ENCODE results near the gene LSM4. TPM values are rescaled to one million over a fixed set of nuclear protein-coding genes. Genes with fewer than 3 reads are reported as not detected.

LSM4 gene
- total and polyA plus RNA-seq, 2 of the 13 experiments (the other 11 are each of a cell fraction or from before 2014, with no cell fraction given), result 65.8 to 166 TPM

DNA sequence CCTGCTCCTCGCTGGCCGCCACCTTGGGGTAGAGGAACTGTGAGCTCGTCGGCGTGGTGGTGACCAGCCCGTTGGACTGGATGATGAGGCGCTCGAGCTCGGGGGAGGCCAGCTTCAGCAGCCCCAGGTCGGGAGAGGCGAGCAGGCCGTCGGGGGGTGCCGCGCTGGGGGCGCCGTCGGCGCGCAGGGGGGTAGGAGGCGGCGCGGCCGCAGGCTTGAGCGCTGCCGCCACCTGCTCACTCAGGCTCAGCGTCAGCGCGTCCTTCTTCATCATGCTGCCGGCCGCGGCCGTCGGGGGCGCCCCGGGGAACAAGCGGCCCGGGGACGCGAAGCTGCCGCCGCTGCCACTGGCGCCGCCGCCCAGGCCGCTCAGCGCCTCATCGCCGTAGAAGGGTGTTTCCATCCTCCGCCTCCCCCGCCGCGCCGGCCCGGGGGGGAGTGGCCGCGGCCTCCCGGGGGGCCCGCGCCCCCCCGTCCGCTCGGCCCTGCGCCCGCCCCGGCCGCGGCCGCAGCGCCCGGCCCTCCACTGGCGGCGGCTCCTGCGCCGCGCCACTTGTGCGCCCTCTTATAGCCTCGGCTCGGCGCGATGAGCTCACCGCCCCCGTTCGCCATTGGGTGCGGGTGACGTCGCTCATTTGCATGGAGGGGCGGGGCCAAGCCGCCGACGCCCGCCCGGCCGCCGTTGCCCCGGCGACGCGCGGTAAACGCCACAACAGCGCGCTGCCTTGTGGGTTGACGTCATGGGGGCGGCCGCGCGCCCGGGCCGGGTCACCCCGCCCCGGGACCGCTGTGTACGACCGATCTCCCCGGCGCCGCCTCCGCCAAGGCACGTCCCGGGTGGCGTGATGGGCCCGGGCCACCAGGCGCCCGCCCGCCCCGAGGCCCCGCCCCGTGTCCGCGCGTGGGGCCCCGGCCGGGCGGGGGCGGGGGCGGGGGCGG lies 41.5 kb downstream of the LSM4 start, which contains the start of gene JUND (continued):
- TF ChIP-seq, protein P1, sequence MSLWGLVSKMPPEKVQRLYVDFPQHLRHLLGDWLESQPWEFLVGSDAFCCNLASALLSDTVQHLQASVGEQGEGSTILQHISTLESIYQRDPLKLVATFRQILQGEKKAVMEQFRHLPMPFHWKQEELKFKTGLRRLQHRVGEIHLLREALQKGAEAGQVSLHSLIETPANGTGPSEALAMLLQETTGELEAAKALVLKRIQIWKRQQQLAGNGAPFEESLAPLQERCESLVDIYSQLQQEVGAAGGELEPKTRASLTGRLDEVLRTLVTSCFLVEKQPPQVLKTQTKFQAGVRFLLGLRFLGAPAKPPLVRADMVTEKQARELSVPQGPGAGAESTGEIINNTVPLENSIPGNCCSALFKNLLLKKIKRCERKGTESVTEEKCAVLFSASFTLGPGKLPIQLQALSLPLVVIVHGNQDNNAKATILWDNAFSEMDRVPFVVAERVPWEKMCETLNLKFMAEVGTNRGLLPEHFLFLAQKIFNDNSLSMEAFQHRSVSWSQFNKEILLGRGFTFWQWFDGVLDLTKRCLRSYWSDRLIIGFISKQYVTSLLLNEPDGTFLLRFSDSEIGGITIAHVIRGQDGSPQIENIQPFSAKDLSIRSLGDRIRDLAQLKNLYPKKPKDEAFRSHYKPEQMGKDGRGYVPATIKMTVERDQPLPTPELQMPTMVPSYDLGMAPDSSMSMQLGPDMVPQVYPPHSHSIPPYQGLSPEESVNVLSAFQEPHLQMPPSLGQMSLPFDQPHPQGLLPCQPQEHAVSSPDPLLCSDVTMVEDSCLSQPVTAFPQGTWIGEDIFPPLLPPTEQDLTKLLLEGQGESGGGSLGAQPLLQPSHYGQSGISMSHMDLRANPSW (CRISPR knock-in tag; IDR thresholded peaks at IDR 0.05; ENCODE audit: borderline replicate concordance), result no peak; the same call in 1 of the 2 replicates
- no peak for TF ChIP-seq GZF1 (CRISPR knock-in tag; IDR thresholded peaks at IDR 0.05)
- TF ChIP-seq ZNF260 (CRISPR knock-in tag; IDR thresholded peaks at IDR 0.05; ENCODE audit: borderline replicate concordance, low read depth), result no peak
- TF ChIP-seq, protein P2, sequence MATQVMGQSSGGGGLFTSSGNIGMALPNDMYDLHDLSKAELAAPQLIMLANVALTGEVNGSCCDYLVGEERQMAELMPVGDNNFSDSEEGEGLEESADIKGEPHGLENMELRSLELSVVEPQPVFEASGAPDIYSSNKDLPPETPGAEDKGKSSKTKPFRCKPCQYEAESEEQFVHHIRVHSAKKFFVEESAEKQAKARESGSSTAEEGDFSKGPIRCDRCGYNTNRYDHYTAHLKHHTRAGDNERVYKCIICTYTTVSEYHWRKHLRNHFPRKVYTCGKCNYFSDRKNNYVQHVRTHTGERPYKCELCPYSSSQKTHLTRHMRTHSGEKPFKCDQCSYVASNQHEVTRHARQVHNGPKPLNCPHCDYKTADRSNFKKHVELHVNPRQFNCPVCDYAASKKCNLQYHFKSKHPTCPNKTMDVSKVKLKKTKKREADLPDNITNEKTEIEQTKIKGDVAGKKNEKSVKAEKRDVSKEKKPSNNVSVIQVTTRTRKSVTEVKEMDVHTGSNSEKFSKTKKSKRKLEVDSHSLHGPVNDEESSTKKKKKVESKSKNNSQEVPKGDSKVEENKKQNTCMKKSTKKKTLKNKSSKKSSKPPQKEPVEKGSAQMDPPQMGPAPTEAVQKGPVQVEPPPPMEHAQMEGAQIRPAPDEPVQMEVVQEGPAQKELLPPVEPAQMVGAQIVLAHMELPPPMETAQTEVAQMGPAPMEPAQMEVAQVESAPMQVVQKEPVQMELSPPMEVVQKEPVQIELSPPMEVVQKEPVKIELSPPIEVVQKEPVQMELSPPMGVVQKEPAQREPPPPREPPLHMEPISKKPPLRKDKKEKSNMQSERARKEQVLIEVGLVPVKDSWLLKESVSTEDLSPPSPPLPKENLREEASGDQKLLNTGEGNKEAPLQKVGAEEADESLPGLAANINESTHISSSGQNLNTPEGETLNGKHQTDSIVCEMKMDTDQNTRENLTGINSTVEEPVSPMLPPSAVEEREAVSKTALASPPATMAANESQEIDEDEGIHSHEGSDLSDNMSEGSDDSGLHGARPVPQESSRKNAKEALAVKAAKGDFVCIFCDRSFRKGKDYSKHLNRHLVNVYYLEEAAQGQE (IDR thresholded peaks at IDR 0.05; ENCODE audit: borderline replicate concordance in 1 of 2, low read depth in 1 of 2, low read length in 2 of 2), result no peak
- peak; percentile 43; the same call in 1 of the 2 replicates for TF ChIP-seq GLI4 (CRISPR knock-in tag; IDR thresholded peaks at IDR 0.05; ENCODE audit: borderline replicate concordance)
- TF ChIP-seq RFX5 (IDR thresholded peaks at IDR 0.05; ENCODE audit: low read depth, low read length), result peak; percentile 47; the same call in 1 of the 2 replicates
- 0 out of 2 replicates have a peak, but pooled peaks have one; percentile 26 for TF ChIP-seq POLR2AphosphoS2 (IDR thresholded peaks at IDR 0.05; ENCODE audit: low read depth, low read length)
- TF ChIP-seq, protein P3, sequence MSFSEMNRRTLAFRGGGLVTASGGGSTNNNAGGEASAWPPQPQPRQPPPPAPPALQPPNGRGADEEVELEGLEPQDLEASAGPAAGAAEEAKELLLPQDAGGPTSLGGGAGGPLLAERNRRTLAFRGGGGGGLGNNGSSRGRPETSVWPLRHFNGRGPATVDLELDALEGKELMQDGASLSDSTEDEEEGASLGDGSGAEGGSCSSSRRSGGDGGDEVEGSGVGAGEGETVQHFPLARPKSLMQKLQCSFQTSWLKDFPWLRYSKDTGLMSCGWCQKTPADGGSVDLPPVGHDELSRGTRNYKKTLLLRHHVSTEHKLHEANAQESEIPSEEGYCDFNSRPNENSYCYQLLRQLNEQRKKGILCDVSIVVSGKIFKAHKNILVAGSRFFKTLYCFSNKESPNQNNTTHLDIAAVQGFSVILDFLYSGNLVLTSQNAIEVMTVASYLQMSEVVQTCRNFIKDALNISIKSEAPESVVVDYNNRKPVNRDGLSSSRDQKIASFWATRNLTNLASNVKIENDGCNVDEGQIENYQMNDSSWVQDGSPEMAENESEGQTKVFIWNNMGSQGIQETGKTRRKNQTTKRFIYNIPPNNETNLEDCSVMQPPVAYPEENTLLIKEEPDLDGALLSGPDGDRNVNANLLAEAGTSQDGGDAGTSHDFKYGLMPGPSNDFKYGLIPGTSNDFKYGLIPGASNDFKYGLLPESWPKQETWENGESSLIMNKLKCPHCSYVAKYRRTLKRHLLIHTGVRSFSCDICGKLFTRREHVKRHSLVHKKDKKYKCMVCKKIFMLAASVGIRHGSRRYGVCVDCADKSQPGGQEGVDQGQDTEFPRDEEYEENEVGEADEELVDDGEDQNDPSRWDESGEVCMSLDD (CRISPR knock-in tag; IDR thresholded peaks at IDR 0.05; ENCODE audit: borderline replicate concordance), result no peak
- peak; percentile 72; the same call in 1 of the 2 replicates for TF ChIP-seq SIN3A (IDR thresholded peaks at IDR 0.05; ENCODE audit: borderline replicate concordance, low read depth, low read length)
- TF ChIP-seq, protein P4, sequence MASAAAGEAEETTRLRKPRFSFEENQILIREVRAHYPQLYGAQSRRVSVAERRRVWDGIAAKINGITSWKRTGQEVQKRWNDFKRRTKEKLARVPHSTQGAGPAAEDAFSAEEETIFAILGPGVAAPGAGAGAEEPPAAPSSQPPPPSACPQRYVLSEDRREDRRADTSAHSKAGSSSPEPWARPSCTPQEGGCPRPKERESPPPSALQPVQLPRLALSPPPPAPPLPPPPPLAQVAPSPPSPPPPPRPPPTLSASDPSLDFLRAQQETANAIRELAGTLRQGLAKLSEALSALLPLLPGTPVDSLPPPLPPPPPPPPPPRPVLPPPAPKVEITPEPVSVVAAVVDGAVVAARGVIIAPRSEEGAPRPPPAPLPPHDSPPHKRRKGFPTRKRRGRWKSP (CRISPR knock-in tag; IDR thresholded peaks at IDR 0.05), result no peak
- TF ChIP-seq, protein P5, sequence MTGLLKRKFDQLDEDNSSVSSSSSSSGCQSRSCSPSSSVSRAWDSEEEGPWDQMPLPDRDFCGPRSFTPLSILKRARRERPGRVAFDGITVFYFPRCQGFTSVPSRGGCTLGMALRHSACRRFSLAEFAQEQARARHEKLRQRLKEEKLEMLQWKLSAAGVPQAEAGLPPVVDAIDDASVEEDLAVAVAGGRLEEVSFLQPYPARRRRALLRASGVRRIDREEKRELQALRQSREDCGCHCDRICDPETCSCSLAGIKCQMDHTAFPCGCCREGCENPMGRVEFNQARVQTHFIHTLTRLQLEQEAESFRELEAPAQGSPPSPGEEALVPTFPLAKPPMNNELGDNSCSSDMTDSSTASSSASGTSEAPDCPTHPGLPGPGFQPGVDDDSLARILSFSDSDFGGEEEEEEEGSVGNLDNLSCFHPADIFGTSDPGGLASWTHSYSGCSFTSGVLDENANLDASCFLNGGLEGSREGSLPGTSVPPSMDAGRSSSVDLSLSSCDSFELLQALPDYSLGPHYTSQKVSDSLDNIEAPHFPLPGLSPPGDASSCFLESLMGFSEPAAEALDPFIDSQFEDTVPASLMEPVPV (CRISPR knock-in tag; IDR thresholded peaks at IDR 0.05), result no peak
- peak; percentile 70 for TF ChIP-seq POLR2AphosphoS5 (IDR thresholded peaks at IDR 0.05; ENCODE audit: low read depth, low read length)
- no peak for TF ChIP-seq ZBTB8A (CRISPR knock-in tag; IDR thresholded peaks at IDR 0.05; ENCODE audit: borderline replicate concordance, low read depth)
